Panc1 (cell line): ENCODE results near the gene CLASRP. TPM values are rescaled to one million over a fixed set of nuclear protein-coding genes. Genes with fewer than 3 reads are reported as not detected.

ENCODE experiments used
- ATAC-seq: fragments of 200-7000 bp; cut with Tn5 transposase; 2 replicates; pipeline ENCODE4 v1.9.1; 2020; ENCODE audit warnings: mild to moderate bottlenecking, moderate library complexity
- BruUV-seq: library from RNA; stranded (reverse); fragments of 400-500 nt; replicated peaks from 2 replicates; lab custom pipeline; 2021; lab: Mats Ljungman, UMichigan
- CTCF ChIA-PET: fragments of 300-600 bp; sonication (Branson Sonifier 250); formaldehyde crosslinking; loops from one replicate; lab custom pipeline; 2022; ENCODE audit warnings: antibody characterized with exemption; lab: Charles Lee
- POLR2A ChIA-PET: fragments of 300-600 bp; sonication (Branson Sonifier 250); formaldehyde crosslinking; loops from one replicate; lab custom pipeline; 2022; ENCODE audit warnings: antibody characterized with exemption; lab: Charles Lee
- DNase-seq: peaks from one replicate; pipeline ENCODE4 v3.0.0-alpha.2; 2010; ENCODE audit warnings: low read depth, low spot score
- H3K27ac ChIP-seq: 2 replicates; pipeline ENCODE4 v1.5.1; 2011; ENCODE audit warnings: mild to moderate bottlenecking, low read length, inconsistent platforms
- H3K27me3 ChIP-seq: fragments of 200-500 bp; sonication (Bioruptor generic); 2 replicates; pipeline ENCODE4 v1.6.0; 2014; ENCODE audit warnings: low read length, inconsistent platforms; ENCODE audit not compliant: control insufficient read depth, insufficient read depth
- H3K36me3 ChIP-seq: fragments of 200-500 bp; sonication (Bioruptor generic); 2 replicates; pipeline ENCODE4 v1.5.1; 2014; ENCODE audit warnings: inconsistent platforms, mild to moderate bottlenecking, low read length, moderate library complexity; ENCODE audit not compliant: control insufficient read depth, insufficient read depth
- H3K4me1 ChIP-seq: 2 replicates; pipeline ENCODE4 v1.5.1; 2011; ENCODE audit warnings: inconsistent platforms, mild to moderate bottlenecking, low read length, moderate library complexity; ENCODE audit not compliant: control insufficient read depth, insufficient read depth
- H3K4me3 ChIP-seq, 2 experiments: 2 replicates each; pipeline ENCODE4 v1.5.1; 2011 to 2012; ENCODE audit warnings: low read depth in 2 of 2, low read length in 2 of 2, mild to moderate bottlenecking in 2 of 2, inconsistent platforms in 1 of 2, moderate library complexity in 1 of 2
- H3K9me3 ChIP-seq: fragments of 200-500 bp; sonication (Bioruptor generic); 2 replicates; pipeline ENCODE4 v1.5.1; 2014; ENCODE audit warnings: low read depth, mild to moderate bottlenecking, inconsistent platforms, low read length, moderate library complexity; ENCODE audit not compliant: control insufficient read depth, insufficient read depth
- CTCF ChIP-seq: fragments of 450-650 bp; IDR thresholded peaks from 2 replicates; pipeline ENCODE4 v1.5.1; 2017; ENCODE audit warnings: mild to moderate bottlenecking
- POLR2AphosphoS5 ChIP-seq: IDR thresholded peaks from 2 replicates; pipeline ENCODE4 v1.6.1; 2012; ENCODE audit warnings: mild to moderate bottlenecking, low read depth, low read length, moderate library complexity
- REST ChIP-seq, 2 experiments: IDR thresholded peaks; 2 replicates each; pipeline ENCODE4 v1.6.1; 2011 to 2012; ENCODE audit warnings: low read depth in 2 of 2, control low read depth in 1 of 2, low read length in 1 of 2, mild to moderate bottlenecking in 1 of 2, moderate library complexity in 1 of 2; ENCODE audit not compliant: insufficient read depth in 1 of 2
- SIN3A ChIP-seq: IDR thresholded peaks from 2 replicates; pipeline ENCODE4 v1.6.1; 2012; ENCODE audit warnings: low read depth, mild to moderate bottlenecking, low read length, moderate library complexity, borderline replicate concordance; ENCODE audit not compliant: insufficient read depth
- TCF7L2 ChIP-seq: IDR thresholded peaks from 2 replicates; pipeline ENCODE4 v1.6.1; 2011; ENCODE audit warnings: mild to moderate bottlenecking, low read depth, low read length, inconsistent platforms
- in situ Hi-C: cut with HindIII; loops from 2 replicates; pipeline ENCODE4 v1.10.0; 2016; ENCODE audit warnings: low sequenced_read_pairs, low pct_unique_long_range_greater_than_20kb
- intact Hi-C: fragments of 100-400 bp; cut with micrococcal nuclease; formaldehyde crosslinking; loops from one replicate; pipeline ENCODE4 v1.10.0; 2022; ENCODE audit not compliant: unreplicated experiment
- total RNA-seq: library from RNA; stranded (reverse); gene quantifications from one replicate; pipeline ENCODE4 v1.2.1, GENCODE V29; 2021; ENCODE audit not compliant: unreplicated experiment

CLASRP gene
- total RNA-seq, 1 experiment from 2014 or later: 72.4 TPM

GRCh38 chr19:45110851-45111266, 72.0 kb downstream of the CLASRP start:
- DNase-seq (no peak), ATAC-seq (no peak)
- CTCF ChIA-PET: no interaction called here
- no peak overlapping the region for H3K27ac ChIP-seq
- no peak for TF ChIP-seq POLR2AphosphoS5
- no peak for TF ChIP-seq SIN3A
- no peak for TF ChIP-seq REST (IDR thresholded peaks at IDR 0.05; ENCODE audit: insufficient read depth in 1 of 2, low read depth in 2 of 2, low read length in 1 of 2)
- TF ChIP-seq TCF7L2: no peak
- TF ChIP-seq CTCF: no peak
- no peaks in the 10 kb centered on the region for H3K4me1 ChIP-seq
- no peaks in the 10 kb centered on the region for H3K36me3 ChIP-seq
- intact Hi-C loops: no loop called here
- POLR2A ChIA-PET: interaction anchor here (0.6 kb wide), 1 partner anchor 12 kb away, joined by 5 read pairs; no protein-coding TSS in a partner anchor
- H3K27me3 ChIP-seq: no peaks in the 10 kb centered on the region
- BruUV-seq: no TSS peak
- in situ Hi-C loops: no loop called here
- H3K4me3 ChIP-seq: no peak overlapping the region
- H3K9me3 ChIP-seq: no peaks in the 10 kb centered on the region

GRCh38 chr19:45112111-45112827, 73.4 kb downstream of the CLASRP start:
- in situ Hi-C loops: no loop called here
- CTCF ChIA-PET: no interaction called here

More at GRCh38 chr19:45112111-45112827, 73.4 kb downstream of the CLASRP start:
- no peak for ATAC-seq
- no peak overlapping the region for H3K27ac ChIP-seq
- POLR2A ChIA-PET: interaction anchor here (0.6 kb wide), 1 partner anchor 9 kb away, joined by 4 read pairs; no protein-coding TSS in a partner anchor
- BruUV-seq: no TSS peak
- H3K4me1 ChIP-seq: no peaks in the 10 kb centered on the region
- no peaks in the 10 kb centered on the region for H3K36me3 ChIP-seq
- no peaks in the 10 kb centered on the region for H3K27me3 ChIP-seq
- H3K4me3 ChIP-seq: no peak overlapping the region
- no peak for DNase-seq
- H3K9me3 ChIP-seq: no peaks in the 10 kb centered on the region
- TF ChIP-seq POLR2AphosphoS5 (no peak), SIN3A (no peak), TCF7L2 (no peak), REST (IDR thresholded peaks at IDR 0.05; ENCODE audit: insufficient read depth in 1 of 2, low read depth in 2 of 2, low read length in 1 of 2) (no peak), CTCF (no peak)
- intact Hi-C loops: no loop called here
